Measurements from ENCODE around the gene CHRNA4.

The CHRNA4 gene

DNA sequence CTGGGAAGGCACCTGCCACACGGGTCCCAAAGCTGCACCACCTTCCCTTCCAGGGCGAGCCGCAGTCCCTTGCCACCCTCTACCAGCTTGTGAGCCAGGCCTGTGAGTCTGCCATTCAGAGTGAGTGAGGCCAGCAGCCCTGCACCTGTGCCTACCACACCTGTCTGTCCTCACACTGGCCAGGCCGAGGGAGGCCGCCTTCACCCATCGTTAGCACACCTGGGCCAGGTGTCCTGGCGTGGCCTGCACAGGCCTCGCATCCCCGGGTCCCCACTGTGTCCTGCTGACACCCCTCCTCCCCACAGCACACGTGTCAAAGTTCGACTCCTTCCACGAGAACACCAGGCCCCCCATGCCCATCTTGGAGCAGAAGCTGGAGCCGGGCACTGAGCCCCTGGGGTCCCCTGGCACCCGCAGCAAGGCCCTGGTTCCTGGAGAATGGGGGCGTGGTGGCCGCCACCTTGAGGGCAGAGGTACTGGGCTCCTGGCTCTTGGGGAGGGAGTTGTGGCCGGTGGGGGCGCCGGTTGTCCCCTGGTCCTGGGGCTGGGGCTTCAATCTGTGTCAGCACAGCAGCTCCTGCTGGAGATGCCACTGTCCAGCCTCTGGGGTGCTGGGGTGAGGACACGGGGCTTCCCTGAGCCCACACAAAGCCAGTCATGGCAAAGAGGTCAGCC, 33.0 kb downstream of the CHRNA4 start:
- no peak for DNase-seq (ENCODE audit: low read depth, low spot score)
- no peak overlapping the region for H3K4me3 ChIP-seq (ENCODE audit: low read length)

- no peak for DNase-seq (ENCODE audit: low read depth, low spot score)
- H3K4me3 ChIP-seq (ENCODE audit: low read length): no peak overlapping the region
These were observed 33.9 kb downstream of the CHRNA4 start for GRCh38 chr20:63327231-63327745.

DNA sequence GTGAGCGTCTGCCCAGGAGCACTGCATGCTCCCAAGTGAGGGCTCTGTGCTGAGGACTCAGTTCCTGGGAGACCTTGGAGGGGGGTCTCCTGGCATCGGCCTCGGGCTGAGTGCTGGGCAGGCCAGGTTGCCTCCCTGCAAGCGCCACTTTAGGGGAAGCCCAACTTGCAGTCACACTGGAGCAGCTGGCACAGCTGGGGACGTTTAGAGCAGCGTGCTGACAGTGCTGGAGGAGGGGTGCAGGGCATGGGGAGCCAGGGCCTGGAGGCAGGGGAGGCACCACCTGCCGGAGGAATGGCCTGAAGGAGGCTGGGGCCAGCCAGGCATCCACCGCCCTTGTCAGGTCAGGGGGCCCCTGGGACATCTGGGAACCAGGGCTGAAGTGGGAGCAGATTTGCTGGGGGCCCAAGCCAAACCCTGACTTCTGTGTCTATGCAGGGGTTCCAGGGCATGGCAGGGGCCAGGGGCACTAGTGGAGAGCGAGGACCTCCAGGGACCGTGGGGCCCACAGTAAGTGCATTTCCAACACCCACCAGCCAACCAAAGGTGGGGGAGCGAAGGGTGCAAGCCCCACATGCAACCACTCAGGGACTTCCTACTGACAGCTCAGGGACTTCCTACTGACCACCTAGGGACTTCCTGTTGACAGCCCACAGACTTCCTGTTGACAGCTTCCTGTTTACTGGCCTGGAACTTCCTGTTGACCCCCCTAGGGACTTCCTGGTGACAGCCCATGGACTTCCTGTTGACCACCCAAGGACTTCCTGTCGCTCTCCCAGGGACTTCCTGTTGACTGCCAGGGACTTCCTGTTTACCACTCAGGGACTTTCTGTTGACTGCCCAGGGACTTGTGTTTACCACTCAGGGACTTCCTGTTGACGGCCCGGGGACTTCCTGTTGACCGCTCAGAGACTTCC, 34.6 kb downstream of the CHRNA4 start:
- DNase-seq (ENCODE audit: low read depth, low spot score): no peak
- no peak overlapping the region for H3K4me3 ChIP-seq (ENCODE audit: low read length)

DNA sequence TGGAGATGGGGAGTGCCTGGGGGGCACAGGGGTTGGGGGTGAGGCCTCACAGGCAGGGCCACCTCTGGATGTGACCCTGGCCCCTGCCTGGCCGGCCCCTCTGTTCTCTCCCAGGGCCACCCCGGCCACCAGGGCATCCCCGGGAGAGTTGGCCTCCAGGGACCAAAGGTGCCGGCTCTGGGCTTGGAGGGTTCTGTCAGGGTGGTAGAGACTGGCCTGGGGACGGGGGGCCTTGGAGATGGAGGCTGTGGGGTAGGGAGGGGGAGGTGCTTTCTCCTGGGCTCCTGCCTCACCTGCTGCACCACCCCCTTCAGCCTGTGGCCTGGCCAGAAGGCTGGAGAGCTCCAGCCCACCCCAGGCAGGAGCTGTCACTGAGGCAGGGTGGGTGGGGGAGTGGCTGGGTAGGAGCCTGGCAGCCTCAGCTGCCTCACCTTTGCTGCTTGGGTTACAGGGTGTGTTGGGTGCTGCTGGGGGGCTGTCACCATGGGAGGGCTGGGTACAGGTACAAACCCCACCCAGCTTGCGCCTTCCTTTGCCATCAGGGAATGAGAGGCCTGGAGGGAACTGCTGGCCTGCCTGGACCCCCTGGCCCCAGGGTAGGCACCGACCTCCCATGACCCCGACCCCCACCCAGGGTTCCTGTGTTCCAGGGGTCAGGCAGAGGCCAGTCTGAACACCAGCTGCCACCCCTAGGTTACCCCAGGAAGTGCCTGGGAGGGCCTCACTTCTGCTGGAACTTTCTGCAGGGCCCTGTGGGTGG, 35.4 kb downstream of the CHRNA4 start:
- no peak overlapping the region for H3K4me3 ChIP-seq (ENCODE audit: low read length)
- no peak for DNase-seq (ENCODE audit: low read depth, low spot score)

- no peak overlapping the region for H3K4me3 ChIP-seq (ENCODE audit: low read length)
- no peak for DNase-seq (ENCODE audit: low read depth, low spot score)
These were observed 36.1 kb downstream of the CHRNA4 start for GRCh38 chr20:63325021-63325471.

GRCh38 chr20:63323357-63323981, 37.7 kb downstream of the CHRNA4 start:
- no peak overlapping the region for H3K4me3 ChIP-seq (ENCODE audit: low read length)
- no peak for DNase-seq (ENCODE audit: low read depth, low spot score)

- H3K4me3 ChIP-seq (ENCODE audit: low read length): no peak overlapping the region
- DNase-seq (ENCODE audit: low read depth, low spot score): no peak
These were observed 38.2 kb downstream of the CHRNA4 start for GRCh38 chr20:63322933-63323273.

DNA sequence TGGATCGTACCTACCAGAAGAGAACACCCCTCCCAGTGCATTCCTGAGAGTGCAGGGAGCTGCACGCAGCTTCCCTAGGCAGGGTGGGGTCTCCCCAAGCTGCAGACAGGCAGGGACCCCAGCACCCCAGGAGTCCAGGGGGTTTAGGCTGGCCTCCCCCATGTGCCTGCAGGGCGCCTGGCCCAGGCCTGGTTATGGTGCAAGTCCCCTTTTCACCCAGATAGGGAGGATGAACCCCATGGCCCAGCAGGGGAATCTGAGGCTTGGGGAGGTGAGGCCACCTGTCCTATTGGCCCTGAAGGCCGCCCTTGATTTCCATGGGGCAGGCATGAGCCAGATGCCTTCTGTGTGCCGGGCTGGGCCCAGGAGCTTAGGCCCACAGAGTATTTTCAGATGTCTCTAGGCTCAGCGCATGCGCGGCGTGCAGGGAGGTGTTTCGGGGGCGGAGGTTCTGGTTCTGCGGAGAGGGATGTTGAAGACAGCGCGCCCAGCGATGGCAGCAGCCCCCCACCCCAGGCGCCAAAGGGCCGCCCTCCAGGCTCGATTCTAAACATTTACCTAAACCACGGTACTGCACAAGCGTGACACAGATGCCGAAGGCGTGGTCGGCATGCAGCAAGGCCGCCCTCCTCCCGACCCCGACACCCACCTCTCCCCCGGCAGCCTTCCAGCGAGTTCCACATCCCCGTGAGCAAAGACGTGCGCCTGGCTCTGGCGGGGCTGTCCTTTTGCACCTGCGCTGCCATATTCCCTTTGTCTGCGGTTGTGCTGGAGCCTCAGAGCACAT, 38.8 kb downstream of the CHRNA4 start:
- no peak for DNase-seq (ENCODE audit: low read depth, low spot score)
- no peak overlapping the region for H3K4me3 ChIP-seq (ENCODE audit: low read length)

GRCh38 chr20:63321148-63321831, 39.9 kb downstream of the CHRNA4 start:
- no peak for DNase-seq (ENCODE audit: low read depth, low spot score)
- H3K4me3 ChIP-seq (ENCODE audit: low read length): no peak overlapping the region

GRCh38 chr20:63320616-63321147, 40.5 kb downstream of the CHRNA4 start:
- no peak overlapping the region for H3K4me3 ChIP-seq (ENCODE audit: low read length)
- DNase-seq (ENCODE audit: low read depth, low spot score): no peak

DNA sequence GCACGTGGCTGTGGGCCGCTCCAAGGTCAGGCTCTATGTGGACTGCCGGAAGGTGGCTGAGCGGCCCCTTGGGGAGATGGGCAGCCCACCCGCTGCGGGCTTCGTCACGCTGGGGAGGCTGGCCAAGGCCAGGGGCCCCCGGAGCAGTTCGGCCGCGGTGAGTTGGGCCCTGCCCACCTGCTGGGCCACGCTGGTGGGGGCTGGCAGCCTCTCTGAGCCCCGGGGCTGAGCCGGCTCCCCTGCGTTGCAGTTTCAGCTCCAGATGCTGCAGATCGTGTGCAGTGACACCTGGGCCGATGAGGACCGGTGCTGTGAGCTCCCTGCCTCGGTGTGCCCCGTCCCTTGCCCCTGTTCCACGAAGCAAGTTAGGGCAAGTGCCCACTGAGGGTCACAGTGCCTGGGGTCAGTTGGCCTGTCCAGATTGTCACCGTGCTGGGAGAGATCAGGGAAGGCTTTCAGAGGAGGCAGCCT, 41.1 kb downstream of the CHRNA4 start:
- H3K4me3 ChIP-seq (ENCODE audit: low read length): no peak overlapping the region
- no peak for DNase-seq (ENCODE audit: low read depth, low spot score)

- DNase-seq (ENCODE audit: low read depth, low spot score): no peak
- H3K4me3 ChIP-seq (ENCODE audit: low read length): no peak overlapping the region
These were observed 41.7 kb downstream of the CHRNA4 start for GRCh38 chr20:63319164-63320040.

DNA sequence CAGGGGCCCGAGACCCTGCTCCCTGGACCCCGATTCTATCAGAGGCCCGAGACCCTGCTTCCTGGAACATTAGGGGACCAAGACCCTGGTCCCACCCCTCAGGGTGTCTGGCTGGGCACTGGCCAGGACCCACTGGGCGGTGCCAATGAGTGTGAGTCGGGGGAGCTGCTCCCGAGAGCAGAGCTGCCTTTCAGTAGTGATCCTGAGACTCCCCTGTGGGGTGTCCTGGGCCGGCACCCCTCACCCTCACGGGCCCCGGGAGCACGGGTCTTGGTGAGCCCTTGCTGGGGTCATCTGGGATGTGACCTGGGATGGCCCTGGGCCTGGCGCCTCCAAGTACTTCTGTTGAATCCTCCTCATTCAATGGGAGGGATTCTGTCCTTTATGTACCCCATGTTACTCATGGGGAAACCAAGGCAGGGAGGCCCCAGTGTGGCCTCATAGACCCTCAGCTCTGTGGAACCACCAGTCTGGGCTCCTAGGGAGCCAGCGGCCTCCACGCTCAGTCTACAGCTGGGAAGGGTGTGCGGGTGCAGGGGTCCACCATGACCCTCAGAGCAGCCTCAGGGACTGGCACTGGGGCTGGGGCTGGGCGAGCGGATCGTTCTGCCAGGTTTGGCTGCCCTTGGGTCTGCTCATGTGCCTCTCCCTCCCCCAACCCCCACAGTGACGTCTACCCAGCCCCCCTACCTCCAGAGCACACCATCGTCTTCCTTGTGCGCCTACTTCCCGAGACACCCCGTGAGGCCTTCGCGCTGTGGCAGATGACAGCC, 42.6 kb downstream of the CHRNA4 start:
- DNase-seq (ENCODE audit: low read depth, low spot score): no peak
- H3K4me3 ChIP-seq (ENCODE audit: low read length): no peak overlapping the region

- no peak for DNase-seq (ENCODE audit: low read depth, low spot score)
- H3K4me3 ChIP-seq (ENCODE audit: low read length): no peak overlapping the region
These were observed 43.4 kb downstream of the CHRNA4 start for GRCh38 chr20:63317601-63318291.

GRCh38 chr20:63317061-63317460, 44.1 kb downstream of the CHRNA4 start:
- H3K4me3 ChIP-seq (ENCODE audit: low read length): no peak overlapping the region
- DNase-seq (ENCODE audit: low read depth, low spot score): no peak
